ENCODE results near the gene ZNF780A.

Gene ZNF780A

DNA sequence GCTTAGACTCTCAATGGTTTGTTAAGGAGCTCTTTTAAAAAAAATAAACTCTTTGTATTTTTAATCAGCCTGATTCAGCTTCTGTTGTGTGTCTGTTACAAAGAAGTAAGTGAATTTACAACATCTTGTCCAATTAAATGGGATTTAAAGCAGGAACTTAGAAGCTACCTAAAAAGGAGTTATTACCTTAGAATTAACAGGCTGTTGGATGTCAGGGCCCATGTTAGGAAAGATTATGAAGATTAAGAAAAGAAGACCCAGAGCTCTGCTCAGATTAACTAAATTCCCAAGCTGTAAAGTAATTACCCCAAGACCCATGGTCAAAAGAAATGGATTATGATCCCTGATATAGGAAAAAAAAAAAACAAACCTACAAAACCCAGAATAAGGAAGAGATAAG is 44.1 kb upstream of the ZNF780A start:
- Histone ChIP-seq H3K36me3 (replicated peaks; ENCODE audit: insufficient read depth, low read length) (no peaks in the 10 kb centered on the region; the same call in 1 of the 2 replicates), H3K4me1 (ENCODE audit: low read length) (peaks cover 8% of the 10 kb centered on the region), H3K27me3 (replicated peaks; ENCODE audit: insufficient read depth, low read length) (no peaks in the 10 kb centered on the region), H3K9me3 (replicated peaks; ENCODE audit: insufficient read depth, low read length) (no peaks in the 10 kb centered on the region), H3K4me3 (ENCODE audit: low read length) (no peak overlapping the region), H4K20me1 (ENCODE audit: insufficient read depth, low read length) (peaks cover 3% of the 10 kb centered on the region; the same call in 1 of the 2 replicates), H2AFZ (ENCODE audit: low read length) (no peak overlapping the region), H3K27ac (ENCODE audit: low read length) (no peak overlapping the region), H3K9ac (ENCODE audit: low read length) (no peak overlapping the region), H3F3A (ENCODE audit: insufficient read depth, low read length) (no peaks in the 10 kb centered on the region), H3K4me2 (ENCODE audit: low read depth, low read length) (no peak overlapping the region), H3K9me2 (replicated peaks; ENCODE audit: insufficient read depth, low read length) (no peaks in the 10 kb centered on the region), H3K79me2 (ENCODE audit: low read length) (peaks cover 88% of the 10 kb centered on the region)
- no peak for DNase-seq
- TF ChIP-seq EZH2 (optimal IDR thresholded peaks at IDR 0.05; ENCODE audit: low read depth, low read length) (no peak), EZH2phosphoT487 (IDR thresholded peaks at IDR 0.05; ENCODE audit: low read length) (no peak)
- TF ChIP-seq, protein P1, sequence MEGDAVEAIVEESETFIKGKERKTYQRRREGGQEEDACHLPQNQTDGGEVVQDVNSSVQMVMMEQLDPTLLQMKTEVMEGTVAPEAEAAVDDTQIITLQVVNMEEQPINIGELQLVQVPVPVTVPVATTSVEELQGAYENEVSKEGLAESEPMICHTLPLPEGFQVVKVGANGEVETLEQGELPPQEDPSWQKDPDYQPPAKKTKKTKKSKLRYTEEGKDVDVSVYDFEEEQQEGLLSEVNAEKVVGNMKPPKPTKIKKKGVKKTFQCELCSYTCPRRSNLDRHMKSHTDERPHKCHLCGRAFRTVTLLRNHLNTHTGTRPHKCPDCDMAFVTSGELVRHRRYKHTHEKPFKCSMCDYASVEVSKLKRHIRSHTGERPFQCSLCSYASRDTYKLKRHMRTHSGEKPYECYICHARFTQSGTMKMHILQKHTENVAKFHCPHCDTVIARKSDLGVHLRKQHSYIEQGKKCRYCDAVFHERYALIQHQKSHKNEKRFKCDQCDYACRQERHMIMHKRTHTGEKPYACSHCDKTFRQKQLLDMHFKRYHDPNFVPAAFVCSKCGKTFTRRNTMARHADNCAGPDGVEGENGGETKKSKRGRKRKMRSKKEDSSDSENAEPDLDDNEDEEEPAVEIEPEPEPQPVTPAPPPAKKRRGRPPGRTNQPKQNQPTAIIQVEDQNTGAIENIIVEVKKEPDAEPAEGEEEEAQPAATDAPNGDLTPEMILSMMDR (IDR thresholded peaks at IDR 0.05; ENCODE audit: low read length), result no peak

DNA sequence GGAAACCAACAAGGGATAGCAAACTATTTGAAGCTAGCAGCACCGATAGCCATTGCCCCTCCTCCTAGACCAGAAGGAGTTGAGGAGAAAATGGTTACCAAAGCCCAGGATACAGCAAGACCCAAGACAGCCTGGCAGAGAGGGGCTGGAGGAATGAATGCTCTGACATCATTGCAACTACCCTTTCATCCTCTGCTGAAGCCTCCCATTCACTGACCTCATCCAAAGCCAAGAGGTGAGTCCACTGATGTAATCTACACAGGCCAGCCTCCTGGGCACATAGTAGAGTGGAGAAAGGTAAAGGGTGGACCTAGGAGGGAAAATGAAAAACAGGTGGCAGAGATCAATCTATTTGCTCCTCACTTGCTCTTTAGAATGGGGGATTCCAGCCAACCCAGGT is 42.7 kb upstream of the ZNF780A start:
- Histone ChIP-seq H3F3A (ENCODE audit: insufficient read depth, low read length) (no peaks in the 10 kb centered on the region), H3K36me3 (replicated peaks; ENCODE audit: insufficient read depth, low read length) (no peaks in the 10 kb centered on the region; the same call in 1 of the 2 replicates), H2AFZ (ENCODE audit: low read length) (no peak overlapping the region), H3K27me3 (replicated peaks; ENCODE audit: insufficient read depth, low read length) (no peaks in the 10 kb centered on the region), H4K20me1 (ENCODE audit: insufficient read depth, low read length) (peaks cover 3% of the 10 kb centered on the region; the same call in 1 of the 2 replicates), H3K9me3 (replicated peaks; ENCODE audit: insufficient read depth, low read length) (no peaks in the 10 kb centered on the region), H3K4me1 (ENCODE audit: low read length) (no peaks in the 10 kb centered on the region), H3K79me2 (ENCODE audit: low read length) (peaks cover 88% of the 10 kb centered on the region), H3K9me2 (replicated peaks; ENCODE audit: insufficient read depth, low read length) (no peaks in the 10 kb centered on the region), H3K9ac (ENCODE audit: low read length) (no peak overlapping the region), H3K4me2 (ENCODE audit: low read depth, low read length) (no peak overlapping the region), H3K4me3 (ENCODE audit: low read length) (no peak overlapping the region), H3K27ac (ENCODE audit: low read length) (no peak overlapping the region)
- TF ChIP-seq EZH2phosphoT487 (IDR thresholded peaks at IDR 0.05; ENCODE audit: low read length) (no peak), EZH2 (optimal IDR thresholded peaks at IDR 0.05; ENCODE audit: low read depth, low read length) (no peak)
- TF ChIP-seq, protein P1 (IDR thresholded peaks at IDR 0.05; ENCODE audit: low read length), result no peak
- DNase-seq, result no peak

DNA sequence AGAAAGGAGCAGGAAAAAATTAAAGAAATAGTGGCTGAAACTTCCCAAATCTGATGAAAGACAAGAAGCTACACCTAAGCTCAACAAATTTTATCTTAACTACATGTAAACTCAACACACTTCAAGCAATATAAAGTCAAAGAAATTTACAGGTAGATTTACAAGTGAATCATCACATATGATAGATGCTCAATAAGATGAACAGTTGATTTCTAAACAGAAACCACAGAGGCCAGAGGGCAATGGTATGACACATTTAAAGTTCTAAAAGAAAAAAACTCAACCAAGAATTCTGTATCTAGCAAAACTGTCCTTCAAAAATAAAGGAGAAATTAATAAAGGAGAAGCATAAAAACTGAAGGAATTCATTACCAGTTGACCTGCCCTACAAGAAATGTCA is 39.3 kb upstream of the ZNF780A start:
- no peaks in the 10 kb centered on the region for H3K36me3 ChIP-seq (replicated peaks; ENCODE audit: insufficient read depth, low read length)
- no peaks in the 10 kb centered on the region for H3K9me3 ChIP-seq (replicated peaks; ENCODE audit: insufficient read depth, low read length)
- no peak overlapping the region for H2AFZ ChIP-seq (ENCODE audit: low read length)
- no peaks in the 10 kb centered on the region for H3K4me1 ChIP-seq (ENCODE audit: low read length)
- no peak for DNase-seq
- H3K27ac ChIP-seq (ENCODE audit: low read length), result no peak overlapping the region
- no peaks in the 10 kb centered on the region for H3F3A ChIP-seq (ENCODE audit: insufficient read depth, low read length)
- no peak overlapping the region for H3K4me2 ChIP-seq (ENCODE audit: low read depth, low read length)
- H3K9me2 ChIP-seq (replicated peaks; ENCODE audit: insufficient read depth, low read length), result no peaks in the 10 kb centered on the region
- H3K79me2 ChIP-seq (ENCODE audit: low read length), result peaks cover 79% of the 10 kb centered on the region
- no peaks in the 10 kb centered on the region for H3K27me3 ChIP-seq (replicated peaks; ENCODE audit: insufficient read depth, low read length)
- no peak overlapping the region for H3K4me3 ChIP-seq (ENCODE audit: low read length)
- no peak overlapping the region for H3K9ac ChIP-seq (ENCODE audit: low read length)
- peaks cover 3% of the 10 kb centered on the region; the same call in 1 of the 2 replicates for H4K20me1 ChIP-seq (ENCODE audit: insufficient read depth, low read length)
- TF ChIP-seq EZH2 (optimal IDR thresholded peaks at IDR 0.05; ENCODE audit: low read depth, low read length) (no peak), EZH2phosphoT487 (IDR thresholded peaks at IDR 0.05; ENCODE audit: low read length) (no peak)
- TF ChIP-seq, protein P1 (IDR thresholded peaks at IDR 0.05; ENCODE audit: low read length), result no peak
